GM12878 (cell line): Measurements from ENCODE around the gene DUSP7. TPM values are rescaled to one million over a fixed set of nuclear protein-coding genes. Genes with fewer than 3 reads are reported as not detected.

Experiments
- ATAC-seq: fragments of 200-7000 bp; cut with Tn5 transposase; 3 replicates; pipeline ENCODE4 v1.9.1; 2020; ENCODE audit warnings: mild to moderate bottlenecking, moderate library complexity
- BruUV-seq: library from RNA; stranded (reverse); fragments of 400-500 nt; replicated peaks from 2 replicates; lab custom pipeline; 2021; lab: Mats Ljungman, UMichigan
- CTCF ChIA-PET: fragments of 300-600 bp; sonication (Branson Sonifier 250); formaldehyde crosslinking; extraction: SDS; loops from one replicate; lab custom pipeline; 2021; ENCODE audit warnings: inconsistent platforms; lab: Yijun Ruan, JAX
- POLR2A ChIA-PET: fragments of 350-600 bp; formaldehyde crosslinking; extraction: SDS; loops from one replicate; lab custom pipeline; 2021; ENCODE audit warnings: inconsistent platforms; lab: Charles Lee
- RAD21 ChIA-PET: fragments of 300-600 bp; sonication (Branson Sonifier 250); formaldehyde crosslinking; loops from one replicate; lab custom pipeline; 2023; ENCODE audit warnings: antibody characterized with exemption; ENCODE audit not compliant: unreplicated experiment; lab: Charles Lee
- SMC1A ChIA-PET: fragments of 300-600 bp; sonication (Branson Sonifier 250); formaldehyde crosslinking; loops from one replicate; lab custom pipeline; 2023; ENCODE audit not compliant: unreplicated experiment, uncharacterized antibody; lab: Charles Lee
- DNase-seq: peaks from one replicate; pipeline ENCODE4 v3.0.0-alpha.2; 2011; ENCODE audit warnings: low read depth, low spot score
- FAIRE-seq: peaks from 3 replicates; lab custom pipeline; 2011; peaks lifted over from hg19 to GRCh38; lab: Jason Lieb, UNC
- H2AFZ ChIP-seq: 2 replicates; pipeline ENCODE4 v1.6.0; 2011; ENCODE audit warnings: low read depth, low read length, control low read depth; ENCODE audit not compliant: control insufficient read depth
- H3K27ac ChIP-seq: 2 replicates; pipeline ENCODE4 v1.5.1; 2011; ENCODE audit warnings: control low read depth; ENCODE audit not compliant: control insufficient read depth, insufficient read depth
- H3K27me3 ChIP-seq, 2 experiments: replicated peaks in 1 of 2; 2 replicates each; pipeline versions ENCODE4 v1.6.0 to v1.6.1; 2011; ENCODE audit warnings: low read length in 1 of 2; ENCODE audit not compliant: control insufficient read depth in 2 of 2, insufficient read depth in 2 of 2
- H3K36me3 ChIP-seq, 2 experiments: 2 replicates each; pipeline ENCODE4 v1.5.1; 2011; ENCODE audit warnings: low read length in 1 of 2; ENCODE audit not compliant: control insufficient read depth in 2 of 2, insufficient read depth in 2 of 2
- H3K4me1 ChIP-seq: 2 replicates; pipeline ENCODE4 v1.6.1; 2011; ENCODE audit warnings: mild to moderate bottlenecking, low read length, moderate library complexity, mixed read lengths; ENCODE audit not compliant: control insufficient read depth, insufficient read depth
- H3K4me2 ChIP-seq: 2 replicates; pipeline ENCODE4 v1.6.0; 2011; ENCODE audit warnings: control low read depth; ENCODE audit not compliant: control insufficient read depth, insufficient read depth
- H3K4me3 ChIP-seq: fragments of 200-600 bp; sonication (generic); 2 replicates; pipeline ENCODE4 v1.5.1; 2016
- H3K79me2 ChIP-seq: 2 replicates; pipeline ENCODE4 v1.6.0; 2011; ENCODE audit warnings: low read length; ENCODE audit not compliant: control insufficient read depth, insufficient read depth
- H3K9ac ChIP-seq: 2 replicates; pipeline ENCODE4 v1.8.0; 2011; ENCODE audit warnings: low read length, control low read depth, mixed read lengths; ENCODE audit not compliant: control insufficient read depth, insufficient read depth
- H3K9me3 ChIP-seq: replicated peaks from 3 replicates; pipeline ENCODE4 v1.5.1; 2011; ENCODE audit warnings: mild to moderate bottlenecking, low read length; ENCODE audit not compliant: control insufficient read depth, insufficient read depth
- H4K20me1 ChIP-seq: 2 replicates; pipeline ENCODE4 v1.6.0; 2011; ENCODE audit not compliant: control insufficient read depth, insufficient read depth
- ETV6 ChIP-seq, 2 experiments: fragments of 450-650 bp in 1 of 2; IDR thresholded peaks in 1 of 2; conservative IDR thresholded peaks in 1 of 2; 2 replicates each; pipeline ENCODE4 v1.6.1; 2014; ENCODE audit warnings: antibody characterized with exemption in 1 of 2, borderline replicate concordance in 1 of 2, low read depth in 1 of 2, mild to moderate bottlenecking in 1 of 2, moderate library complexity in 1 of 2
- FOXK2 ChIP-seq: fragments of 450-650 bp; IDR thresholded peaks from 2 replicates; pipeline ENCODE4 v1.6.1; 2017; ENCODE audit warnings: mild to moderate bottlenecking, moderate library complexity
- MYB ChIP-seq: fragments of 150-350 bp; IDR thresholded peaks from 2 replicates; pipeline ENCODE4 v1.6.1; 2014; ENCODE audit warnings: mild to moderate bottlenecking, low read depth, low read length, borderline replicate concordance
- NR2F1 ChIP-seq: fragments of 450-650 bp; conservative IDR thresholded peaks from 2 replicates; pipeline ENCODE4 v1.6.1; 2017; ENCODE audit warnings: mild to moderate bottlenecking
- RAD51 ChIP-seq: fragments of 450-650 bp; IDR thresholded peaks from 2 replicates; pipeline ENCODE4 v1.6.1; 2016; ENCODE audit warnings: moderate library complexity, mild to moderate bottlenecking, inconsistent platforms
- STAT1 ChIP-seq: fragments of 450-650 bp; conservative IDR thresholded peaks from 2 replicates; pipeline ENCODE4 v1.6.1; 2014; ENCODE audit warnings: antibody characterized with exemption, mild to moderate bottlenecking
- ZNF622 ChIP-seq: fragments of 450-650 bp; IDR thresholded peaks from 2 replicates; pipeline ENCODE4 v1.6.1; 2017; ENCODE audit warnings: mild to moderate bottlenecking, inconsistent platforms
- WGBS: methylation state at CpG from one replicate; pipeline ENCODE4 v1.1.6; 2016; ENCODE audit warnings: low lambda C conversion rate; ENCODE audit not compliant: insufficient replicate concordance, insufficient coverage; ENCODE audit errors: missing lambda C conversion rate; 5-methylcytosine and 5-hydroxymethylcytosine counted together
- in situ Hi-C: fragments of 300-500 bp; cut with MboI; formaldehyde crosslinking; loops from 9 replicates; pipeline ENCODE4 v1.14.3; 2018; ENCODE audit warnings: mixed read lengths
- intact Hi-C: fragments of 100-400 bp; cut with micrococcal nuclease; formaldehyde crosslinking; loops from one replicate; pipeline ENCODE4 v1.14.2; 2022; ENCODE audit not compliant: unreplicated experiment
- polyA plus RNA-seq, 11 experiments: library from polyadenylated mRNA; depleted of rRNA in 4 of 11; unstranded in 6 of 11; stranded (reverse) in 5 of 11; fragments of >200 nt; fragmentation: Nextera tagmentation in 4 of 11; fragmentation: Illumina TruSeq in 1 of 11; extraction: Ambion mirVana in 4 of 11; extraction: Trizol in 1 of 11; gene quantifications; 1 replicate in 1 of 11; 2 replicates in 10 of 11; pipeline versions ENCODE4 v1.2.1 to v1.2.3, GENCODE V29; 2011 to 2016; ENCODE audit warnings: inconsistent platforms in 2 of 11, missing spikeins in 2 of 11, low read depth in 1 of 11
- total RNA-seq, 4 experiments: library from RNA; depleted of rRNA in 3 of 4; stranded (reverse); fragments of >200 nt in 3 of 4; fragmentation: Illumina TruSeq in 1 of 4; extraction: Trizol in 1 of 4; gene quantifications; 2 replicates each; pipeline versions ENCODE4 v1.2.1 to v1.2.3, GENCODE V29; 2013 to 2021
- TF ChIP-seq, protein P1 (sequence below): fragments of 450-650 bp; IDR thresholded peaks from 2 replicates; pipeline ENCODE4 v1.6.1; 2016; ENCODE audit warnings: mild to moderate bottlenecking, moderate library complexity, borderline replicate concordance
- TF ChIP-seq, protein P2 (sequence below): fragments of 450-650 bp; IDR thresholded peaks from 2 replicates; pipeline ENCODE4 v1.6.1; 2016; ENCODE audit warnings: mild to moderate bottlenecking
- TF ChIP-seq, protein P3 (sequence below): fragments of 150-350 bp; IDR thresholded peaks from 2 replicates; pipeline ENCODE4 v1.6.1; 2016; ENCODE audit warnings: low read depth, low read length
- TF ChIP-seq, protein P4 (sequence below): fragments of 450-650 bp; formaldehyde crosslinking; IDR thresholded peaks from 2 replicates; pipeline ENCODE4 v1.5.0; 2022; ENCODE audit warnings: mild to moderate bottlenecking, missing genetic modification characterization

The DUSP7 gene
- total and polyA plus RNA-seq, 10 of the 15 experiments (the other 5 are each of a cell fraction or from before 2014, with no cell fraction given): 0.73 to 17.0 (median 7.9) TPM

DNA sequence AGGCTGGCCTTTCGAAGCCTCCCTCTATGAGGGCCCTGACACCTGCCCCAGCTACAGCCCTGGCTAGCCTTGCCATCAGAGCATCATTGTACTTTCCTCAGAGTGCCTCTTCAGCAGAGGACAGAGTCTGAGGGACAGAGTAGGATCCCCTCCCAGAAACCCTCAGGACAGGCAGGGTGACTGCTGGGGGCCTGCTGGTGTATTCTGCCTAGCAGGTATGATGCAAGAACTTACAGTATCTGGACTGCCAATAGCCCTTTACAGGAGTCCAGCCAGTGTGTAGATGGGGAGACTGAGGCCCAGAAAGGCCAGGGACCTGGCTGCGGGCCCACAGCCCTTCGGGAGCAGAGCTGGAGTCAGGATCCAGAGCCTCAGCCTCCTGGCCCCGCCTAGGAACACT lies 19.1 kb downstream of the DUSP7 start:
- CTCF ChIA-PET: interaction anchor here (1.5 to 4.6 kb wide), 6 partner anchors 16 to 105 kb away, joined by 4 to 44 read pairs (median 9); partner anchors contain the start of gene DUSP7
- TF ChIP-seq, protein P1, sequence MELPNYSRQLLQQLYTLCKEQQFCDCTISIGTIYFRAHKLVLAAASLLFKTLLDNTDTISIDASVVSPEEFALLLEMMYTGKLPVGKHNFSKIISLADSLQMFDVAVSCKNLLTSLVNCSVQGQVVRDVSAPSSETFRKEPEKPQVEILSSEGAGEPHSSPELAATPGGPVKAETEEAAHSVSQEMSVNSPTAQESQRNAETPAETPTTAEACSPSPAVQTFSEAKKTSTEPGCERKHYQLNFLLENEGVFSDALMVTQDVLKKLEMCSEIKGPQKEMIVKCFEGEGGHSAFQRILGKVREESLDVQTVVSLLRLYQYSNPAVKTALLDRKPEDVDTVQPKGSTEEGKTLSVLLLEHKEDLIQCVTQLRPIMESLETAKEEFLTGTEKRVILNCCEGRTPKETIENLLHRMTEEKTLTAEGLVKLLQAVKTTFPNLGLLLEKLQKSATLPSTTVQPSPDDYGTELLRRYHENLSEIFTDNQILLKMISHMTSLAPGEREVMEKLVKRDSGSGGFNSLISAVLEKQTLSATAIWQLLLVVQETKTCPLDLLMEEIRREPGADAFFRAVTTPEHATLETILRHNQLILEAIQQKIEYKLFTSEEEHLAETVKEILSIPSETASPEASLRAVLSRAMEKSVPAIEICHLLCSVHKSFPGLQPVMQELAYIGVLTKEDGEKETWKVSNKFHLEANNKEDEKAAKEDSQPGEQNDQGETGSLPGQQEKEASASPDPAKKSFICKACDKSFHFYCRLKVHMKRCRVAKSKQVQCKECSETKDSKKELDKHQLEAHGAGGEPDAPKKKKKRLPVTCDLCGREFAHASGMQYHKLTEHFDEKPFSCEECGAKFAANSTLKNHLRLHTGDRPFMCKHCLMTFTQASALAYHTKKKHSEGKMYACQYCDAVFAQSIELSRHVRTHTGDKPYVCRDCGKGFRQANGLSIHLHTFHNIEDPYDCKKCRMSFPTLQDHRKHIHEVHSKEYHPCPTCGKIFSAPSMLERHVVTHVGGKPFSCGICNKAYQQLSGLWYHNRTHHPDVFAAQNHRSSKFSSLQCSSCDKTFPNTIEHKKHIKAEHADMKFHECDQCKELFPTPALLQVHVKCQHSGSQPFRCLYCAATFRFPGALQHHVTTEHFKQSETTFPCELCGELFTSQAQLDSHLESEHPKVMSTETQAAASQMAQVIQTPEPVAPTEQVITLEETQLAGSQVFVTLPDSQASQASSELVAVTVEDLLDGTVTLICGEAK: no peak
- TF ChIP-seq, protein P2, sequence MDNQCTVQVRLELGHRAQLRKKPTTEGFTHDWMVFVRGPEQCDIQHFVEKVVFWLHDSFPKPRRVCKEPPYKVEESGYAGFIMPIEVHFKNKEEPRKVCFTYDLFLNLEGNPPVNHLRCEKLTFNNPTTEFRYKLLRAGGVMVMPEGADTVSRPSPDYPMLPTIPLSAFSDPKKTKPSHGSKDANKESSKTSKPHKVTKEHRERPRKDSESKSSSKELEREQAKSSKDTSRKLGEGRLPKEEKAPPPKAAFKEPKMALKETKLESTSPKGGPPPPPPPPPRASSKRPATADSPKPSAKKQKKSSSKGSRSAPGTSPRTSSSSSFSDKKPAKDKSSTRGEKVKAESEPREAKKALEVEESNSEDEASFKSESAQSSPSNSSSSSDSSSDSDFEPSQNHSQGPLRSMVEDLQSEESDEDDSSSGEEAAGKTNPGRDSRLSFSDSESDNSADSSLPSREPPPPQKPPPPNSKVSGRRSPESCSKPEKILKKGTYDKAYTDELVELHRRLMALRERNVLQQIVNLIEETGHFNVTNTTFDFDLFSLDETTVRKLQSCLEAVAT: no peak
- TF ChIP-seq ZNF622 (no peak), MYB (no peak), RAD51 (no peak), ETV6 (conservative IDR thresholded peaks at IDR 0.05 in 1 of 2, IDR thresholded peaks at IDR 0.05 in 1 of 2; ENCODE audit: borderline replicate concordance in 1 of 2, low read depth in 1 of 2) (no peak), STAT1 (no peak), NR2F1 (no peak), FOXK2 (no peak)
- TF ChIP-seq, protein P3, sequence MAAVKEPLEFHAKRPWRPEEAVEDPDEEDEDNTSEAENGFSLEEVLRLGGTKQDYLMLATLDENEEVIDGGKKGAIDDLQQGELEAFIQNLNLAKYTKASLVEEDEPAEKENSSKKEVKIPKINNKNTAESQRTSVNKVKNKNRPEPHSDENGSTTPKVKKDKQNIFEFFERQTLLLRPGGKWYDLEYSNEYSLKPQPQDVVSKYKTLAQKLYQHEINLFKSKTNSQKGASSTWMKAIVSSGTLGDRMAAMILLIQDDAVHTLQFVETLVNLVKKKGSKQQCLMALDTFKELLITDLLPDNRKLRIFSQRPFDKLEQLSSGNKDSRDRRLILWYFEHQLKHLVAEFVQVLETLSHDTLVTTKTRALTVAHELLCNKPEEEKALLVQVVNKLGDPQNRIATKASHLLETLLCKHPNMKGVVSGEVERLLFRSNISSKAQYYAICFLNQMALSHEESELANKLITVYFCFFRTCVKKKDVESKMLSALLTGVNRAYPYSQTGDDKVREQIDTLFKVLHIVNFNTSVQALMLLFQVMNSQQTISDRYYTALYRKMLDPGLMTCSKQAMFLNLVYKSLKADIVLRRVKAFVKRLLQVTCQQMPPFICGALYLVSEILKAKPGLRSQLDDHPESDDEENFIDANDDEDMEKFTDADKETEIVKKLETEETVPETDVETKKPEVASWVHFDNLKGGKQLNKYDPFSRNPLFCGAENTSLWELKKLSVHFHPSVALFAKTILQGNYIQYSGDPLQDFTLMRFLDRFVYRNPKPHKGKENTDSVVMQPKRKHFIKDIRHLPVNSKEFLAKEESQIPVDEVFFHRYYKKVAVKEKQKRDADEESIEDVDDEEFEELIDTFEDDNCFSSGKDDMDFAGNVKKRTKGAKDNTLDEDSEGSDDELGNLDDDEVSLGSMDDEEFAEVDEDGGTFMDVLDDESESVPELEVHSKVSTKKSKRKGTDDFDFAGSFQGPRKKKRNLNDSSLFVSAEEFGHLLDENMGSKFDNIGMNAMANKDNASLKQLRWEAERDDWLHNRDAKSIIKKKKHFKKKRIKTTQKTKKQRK: no peak
- TF ChIP-seq, protein P4, sequence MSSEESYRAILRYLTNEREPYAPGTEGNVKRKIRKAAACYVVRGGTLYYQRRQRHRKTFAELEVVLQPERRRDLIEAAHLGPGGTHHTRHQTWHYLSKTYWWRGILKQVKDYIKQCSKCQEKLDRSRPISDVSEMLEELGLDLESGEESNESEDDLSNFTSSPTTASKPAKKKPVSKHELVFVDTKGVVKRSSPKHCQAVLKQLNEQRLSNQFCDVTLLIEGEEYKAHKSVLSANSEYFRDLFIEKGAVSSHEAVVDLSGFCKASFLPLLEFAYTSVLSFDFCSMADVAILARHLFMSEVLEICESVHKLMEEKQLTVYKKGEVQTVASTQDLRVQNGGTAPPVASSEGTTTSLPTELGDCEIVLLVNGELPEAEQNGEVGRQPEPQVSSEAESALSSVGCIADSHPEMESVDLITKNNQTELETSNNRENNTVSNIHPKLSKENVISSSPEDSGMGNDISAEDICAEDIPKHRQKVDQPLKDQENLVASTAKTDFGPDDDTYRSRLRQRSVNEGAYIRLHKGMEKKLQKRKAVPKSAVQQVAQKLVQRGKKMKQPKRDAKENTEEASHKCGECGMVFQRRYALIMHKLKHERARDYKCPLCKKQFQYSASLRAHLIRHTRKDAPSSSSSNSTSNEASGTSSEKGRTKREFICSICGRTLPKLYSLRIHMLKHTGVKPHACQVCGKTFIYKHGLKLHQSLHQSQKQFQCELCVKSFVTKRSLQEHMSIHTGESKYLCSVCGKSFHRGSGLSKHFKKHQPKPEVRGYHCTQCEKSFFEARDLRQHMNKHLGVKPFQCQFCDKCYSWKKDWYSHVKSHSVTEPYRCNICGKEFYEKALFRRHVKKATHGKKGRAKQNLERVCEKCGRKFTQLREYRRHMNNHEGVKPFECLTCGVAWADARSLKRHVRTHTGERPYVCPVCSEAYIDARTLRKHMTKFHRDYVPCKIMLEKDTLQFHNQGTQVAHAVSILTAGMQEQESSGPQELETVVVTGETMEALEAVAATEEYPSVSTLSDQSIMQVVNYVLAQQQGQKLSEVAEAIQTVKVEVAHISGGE (CRISPR knock-in tag): no peak

More for the DNA sequence above, 19.1 kb downstream of the DUSP7 start:
- Histone ChIP-seq H3K9me3 (no peaks in the 10 kb centered on the region; the same call in 2 of the 3 replicates), H3K79me2 (no peaks in the 10 kb centered on the region), H3K4me2 (no peak overlapping the region), H3K9ac (no peak overlapping the region), H3K27ac (no peak overlapping the region), H3K4me1 (peaks cover 7% of the 10 kb centered on the region; the same call in 1 of the 2 replicates), H3K27me3 (no peaks in the 10 kb centered on the region), H3K36me3 (no peaks in the 10 kb centered on the region), H4K20me1 (no peaks in the 10 kb centered on the region), H2AFZ (no peak overlapping the region), H3K4me3 (no peak overlapping the region)
- ATAC-seq: no peak
- in situ Hi-C loops: no loop called here
- no peak for FAIRE-seq
- RAD21 ChIA-PET: interaction anchor here (0.7 to 4.5 kb wide), 10 partner anchors 12 to 535 kb away, joined by 3 to 48 read pairs (median 11); no protein-coding TSS in a partner anchor
- intact Hi-C loops: no loop called here
- POLR2A ChIA-PET: interaction anchor here (0.6 to 2.7 kb wide), 3 partner anchors 12 to 388 kb away, joined by 7 to 17 read pairs (median 12); no protein-coding TSS in a partner anchor
- 43% methylated on average over 4 of the region's 4 CpGs for WGBS
- SMC1A ChIA-PET: interaction anchor here (0.8 to 3.8 kb wide), 8 partner anchors 9 to 86 kb away, joined by 3 to 37 read pairs (median 6); no protein-coding TSS in a partner anchor
- no TSS peak for BruUV-seq
- no peak for DNase-seq
